Measurements from ENCODE around the gene HOXC13.

HOXC13 gene

GRCh38 chr12:53995378-53996239 is 57.0 kb downstream of the HOXC13 start:
- DNase-seq (ENCODE audit: low read depth in 2 of 2): no peak
